HCT116 (cell line): Measurements from ENCODE around the gene TSC22D3.

ENCODE experiments used
- CBX3 ChIP-seq: IDR thresholded peaks from 2 replicates; pipeline ENCODE4 v1.6.1; 2012; ENCODE audit warnings: low read depth
- CEBPB ChIP-seq: IDR thresholded peaks from 2 replicates; pipeline ENCODE4 v1.6.1; 2012; ENCODE audit warnings: low read depth
- CTCF ChIP-seq, 3 experiments: fragments of 200-600 bp in 1 of 3; sonication (generic) in 1 of 3; IDR thresholded peaks in 2 of 3; conservative IDR thresholded peaks in 1 of 3; 2 replicates each; pipeline ENCODE4 v1.5.1; 2012 to 2017; ENCODE audit warnings: low read depth in 2 of 3, low read length in 2 of 3, antibody characterized with exemption in 1 of 3, borderline replicate concordance in 1 of 3, control low read depth in 1 of 3, mild to moderate bottlenecking in 1 of 3, mixed read lengths in 1 of 3, mixed run types in 1 of 3, moderate library complexity in 1 of 3; ENCODE audit not compliant: insufficient read depth in 1 of 3
- EGR1 ChIP-seq: IDR thresholded peaks from 2 replicates; pipeline ENCODE4 v1.6.1; 2012; ENCODE audit warnings: low read depth
- EZH2phosphoT487 ChIP-seq: fragments of 200-600 bp; IDR thresholded peaks from 2 replicates; pipeline ENCODE4 v1.6.1; 2018; ENCODE audit warnings: antibody characterized with exemption, borderline replicate concordance
- JUND ChIP-seq: IDR thresholded peaks from 2 replicates; pipeline ENCODE4 v1.6.1; 2012
- MAX ChIP-seq: IDR thresholded peaks from 2 replicates; pipeline ENCODE4 v1.6.1; 2012
- POLR2A ChIP-seq: IDR thresholded peaks from 2 replicates; pipeline ENCODE4 v1.7.0; 2011; ENCODE audit warnings: borderline replicate concordance; ENCODE audit not compliant: insufficient read depth, insufficient read length; ENCODE audit errors: extremely low read depth
- POLR2AphosphoS5 ChIP-seq: IDR thresholded peaks from 2 replicates; pipeline ENCODE4 v1.6.1; 2011; ENCODE audit warnings: mild to moderate bottlenecking, low read depth, low read length, moderate library complexity
- SIN3A ChIP-seq: IDR thresholded peaks from 2 replicates; pipeline ENCODE4 v1.6.1; 2012; ENCODE audit warnings: low read depth
- SRF ChIP-seq: IDR thresholded peaks from 2 replicates; pipeline ENCODE4 v1.6.1; 2012; ENCODE audit warnings: low read depth
- ZFX ChIP-seq: fragments of 450-650 bp; IDR thresholded peaks from 2 replicates; pipeline ENCODE4 v1.6.1; 2017
- ZNF274 ChIP-seq: fragments of 200-500 bp; sonication (Bioruptor generic); IDR thresholded peaks from 2 replicates; pipeline ENCODE4 v1.6.1; 2014; ENCODE audit warnings: mild to moderate bottlenecking, low read depth, low read length, inconsistent platforms
- TF ChIP-seq, protein P1 (sequence below): IDR thresholded peaks from 2 replicates; pipeline ENCODE4 v1.6.1; 2012; ENCODE audit warnings: low read depth

DNA sequence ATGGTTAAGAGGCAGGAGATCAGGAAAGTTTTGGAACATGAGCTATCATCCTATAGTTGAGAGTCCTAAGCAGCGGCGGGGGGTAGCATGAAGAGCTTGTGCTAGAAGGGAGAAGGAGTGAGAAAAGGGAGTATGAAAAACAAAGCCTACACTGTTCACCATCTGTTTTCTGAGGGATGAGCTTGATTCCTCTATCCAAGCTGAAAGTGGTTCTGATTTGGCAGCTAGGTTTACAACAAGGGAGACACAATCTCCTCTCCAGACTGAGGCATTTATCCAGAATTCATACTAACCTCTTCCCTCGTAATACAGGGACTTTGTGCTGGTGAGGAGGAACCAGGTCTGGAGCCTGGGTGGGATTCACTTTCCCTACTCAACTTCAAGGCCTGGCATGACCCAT is 23.5 kb downstream of the TSC22D3 start:
- TF ChIP-seq CTCF (IDR thresholded peaks at IDR 0.05 in 2 of 3, conservative IDR thresholded peaks at IDR 0.05 in 1 of 3; ENCODE audit: borderline replicate concordance in 1 of 3, insufficient read depth in 1 of 3, low read depth in 2 of 3, low read length in 2 of 3) (no peak), JUND (no peak), POLR2A (no peak), CEBPB (no peak), CBX3 (no peak), MAX (no peak), EZH2phosphoT487 (no peak), SIN3A (no peak), POLR2AphosphoS5 (no peak), SRF (no peak), ZNF274 (no peak), EGR1 (no peak), ZFX (no peak)
- TF ChIP-seq, protein P1, sequence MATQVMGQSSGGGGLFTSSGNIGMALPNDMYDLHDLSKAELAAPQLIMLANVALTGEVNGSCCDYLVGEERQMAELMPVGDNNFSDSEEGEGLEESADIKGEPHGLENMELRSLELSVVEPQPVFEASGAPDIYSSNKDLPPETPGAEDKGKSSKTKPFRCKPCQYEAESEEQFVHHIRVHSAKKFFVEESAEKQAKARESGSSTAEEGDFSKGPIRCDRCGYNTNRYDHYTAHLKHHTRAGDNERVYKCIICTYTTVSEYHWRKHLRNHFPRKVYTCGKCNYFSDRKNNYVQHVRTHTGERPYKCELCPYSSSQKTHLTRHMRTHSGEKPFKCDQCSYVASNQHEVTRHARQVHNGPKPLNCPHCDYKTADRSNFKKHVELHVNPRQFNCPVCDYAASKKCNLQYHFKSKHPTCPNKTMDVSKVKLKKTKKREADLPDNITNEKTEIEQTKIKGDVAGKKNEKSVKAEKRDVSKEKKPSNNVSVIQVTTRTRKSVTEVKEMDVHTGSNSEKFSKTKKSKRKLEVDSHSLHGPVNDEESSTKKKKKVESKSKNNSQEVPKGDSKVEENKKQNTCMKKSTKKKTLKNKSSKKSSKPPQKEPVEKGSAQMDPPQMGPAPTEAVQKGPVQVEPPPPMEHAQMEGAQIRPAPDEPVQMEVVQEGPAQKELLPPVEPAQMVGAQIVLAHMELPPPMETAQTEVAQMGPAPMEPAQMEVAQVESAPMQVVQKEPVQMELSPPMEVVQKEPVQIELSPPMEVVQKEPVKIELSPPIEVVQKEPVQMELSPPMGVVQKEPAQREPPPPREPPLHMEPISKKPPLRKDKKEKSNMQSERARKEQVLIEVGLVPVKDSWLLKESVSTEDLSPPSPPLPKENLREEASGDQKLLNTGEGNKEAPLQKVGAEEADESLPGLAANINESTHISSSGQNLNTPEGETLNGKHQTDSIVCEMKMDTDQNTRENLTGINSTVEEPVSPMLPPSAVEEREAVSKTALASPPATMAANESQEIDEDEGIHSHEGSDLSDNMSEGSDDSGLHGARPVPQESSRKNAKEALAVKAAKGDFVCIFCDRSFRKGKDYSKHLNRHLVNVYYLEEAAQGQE = no peak
